WTC11 (cell line): ENCODE results near the gene LAT. TPM values are rescaled to one million over a fixed set of nuclear protein-coding genes. Genes with fewer than 3 reads are reported as not detected.

ENCODE experiments used
- ATAC-seq: fragments of 200-7000 bp; cut with Tn5 transposase; 2 replicates; pipeline ENCODE4 v1.10.0; 2021; ENCODE audit warnings: mild to moderate bottlenecking, moderate library complexity
- CTCF ChIA-PET: fragments of 300-600 bp; sonication (Branson Sonifier 250); formaldehyde crosslinking; loops from one replicate; lab custom pipeline; 2021; ENCODE audit warnings: antibody characterized with exemption; lab: Charles Lee
- POLR2A ChIA-PET: fragments of 350-600 bp; sonication (Branson Sonifier 250); formaldehyde crosslinking; loops from one replicate; lab custom pipeline; 2021; ENCODE audit warnings: antibody characterized with exemption; lab: Charles Lee
- DNase-seq: peaks from one replicate; pipeline ENCODE4 v3.0.0; 2021; ENCODE audit warnings: low spot score
- H3K27ac Mint-ChIP-seq: 2 replicates; pipeline ENCODE4 v1.8.0; 2021; ENCODE audit warnings: mixed read lengths
- H3K27me3 Mint-ChIP-seq: 2 replicates; pipeline ENCODE4 v1.8.0; 2021; ENCODE audit warnings: low read depth, mild to moderate bottlenecking, moderate library complexity, mixed read lengths
- H3K36me3 Mint-ChIP-seq: 2 replicates; pipeline ENCODE4 v1.8.0; 2021; ENCODE audit warnings: mixed read lengths
- H3K4me1 Mint-ChIP-seq: 2 replicates; pipeline ENCODE4 v1.8.0; 2022; ENCODE audit warnings: mixed read lengths
- H3K4me3 Mint-ChIP-seq: 2 replicates; pipeline ENCODE4 v1.8.0; 2021; ENCODE audit warnings: mild to moderate bottlenecking, moderate library complexity, mixed read lengths
- H3K9me3 Mint-ChIP-seq: 2 replicates; pipeline ENCODE4 v1.8.0; 2021; ENCODE audit warnings: mixed read lengths
- ESRRA ChIP-seq: sonication (generic); formaldehyde crosslinking; IDR thresholded peaks from 2 replicates; pipeline ENCODE4 v1.8.1; 2022; ENCODE audit warnings: mild to moderate bottlenecking, missing genetic modification reagents, borderline replicate concordance
- GRHL2 ChIP-seq: fragments of 250-450 bp; sonication (Bioruptor Pico); IDR thresholded peaks from 2 replicates; pipeline ENCODE4 v1.8.0; 2022; ENCODE audit warnings: mild to moderate bottlenecking, moderate library complexity; ENCODE audit not compliant: insufficient replicate concordance, severe bottlenecking
- KAT7 ChIP-seq: sonication (generic); formaldehyde crosslinking; IDR thresholded peaks from 2 replicates; pipeline ENCODE4 v1.8.1; 2023; ENCODE audit warnings: missing genetic modification reagents, mild to moderate bottlenecking, borderline replicate concordance
- MYBL2 ChIP-seq: sonication (generic); formaldehyde crosslinking; IDR thresholded peaks from 2 replicates; pipeline ENCODE4 v1.8.1; 2023; ENCODE audit warnings: mild to moderate bottlenecking, moderate library complexity, missing genetic modification reagents
- NFE2L1 ChIP-seq: sonication (generic); formaldehyde crosslinking; IDR thresholded peaks from 2 replicates; pipeline ENCODE4 v1.8.1; 2023; ENCODE audit warnings: missing genetic modification reagents
- OVOL2 ChIP-seq: fragments of 250-450 bp; sonication (Bioruptor Pico); IDR thresholded peaks from 2 replicates; pipeline ENCODE4 v1.9.0; 2021; ENCODE audit warnings: mild to moderate bottlenecking, borderline replicate concordance
- SP1 ChIP-seq: sonication (generic); formaldehyde crosslinking; conservative IDR thresholded peaks from 2 replicates; pipeline ENCODE4 v1.8.1; 2022; ENCODE audit warnings: missing genetic modification reagents
- TEAD4 ChIP-seq: sonication (generic); formaldehyde crosslinking; IDR thresholded peaks from 2 replicates; pipeline ENCODE4 v1.8.0; 2022; ENCODE audit warnings: mild to moderate bottlenecking, missing genetic modification reagents
- ZNF423 ChIP-seq: fragments of 250-450 bp; sonication (Bioruptor Pico); IDR thresholded peaks from 2 replicates; pipeline ENCODE4 v2.1.2; 2022; ENCODE audit warnings: mild to moderate bottlenecking, moderate library complexity
- total RNA-seq: library from RNA; stranded (reverse); gene quantifications from 3 replicates; pipeline ENCODE4 v1.2.3, GENCODE V29; 2021
- TF ChIP-seq, protein P1 (sequence below): sonication (generic); formaldehyde crosslinking; IDR thresholded peaks from 2 replicates; pipeline ENCODE4 v1.8.1; 2023; ENCODE audit warnings: mild to moderate bottlenecking, missing genetic modification reagents
- TF ChIP-seq, protein P2 (sequence below): sonication (generic); formaldehyde crosslinking; IDR thresholded peaks from 2 replicates; pipeline ENCODE4 v1.8.0; 2022; ENCODE audit warnings: mild to moderate bottlenecking, missing genetic modification reagents
- TF ChIP-seq, protein P3 (sequence below): fragments of 250-450 bp; sonication (Bioruptor Pico); IDR thresholded peaks from 2 replicates; pipeline ENCODE4 v1.8.0; 2021; ENCODE audit warnings: mild to moderate bottlenecking
- TF ChIP-seq, protein P4 (sequence below): sonication (generic); formaldehyde crosslinking; IDR thresholded peaks from 2 replicates; pipeline ENCODE4 v1.8.1; 2023; ENCODE audit warnings: mild to moderate bottlenecking, missing genetic modification reagents
- TF ChIP-seq, protein P5 (sequence below): sonication (generic); formaldehyde crosslinking; IDR thresholded peaks from 2 replicates; pipeline ENCODE4 v1.8.0; 2022; ENCODE audit warnings: mild to moderate bottlenecking, missing genetic modification reagents
- TF ChIP-seq, protein P6 (sequence below): sonication (generic); formaldehyde crosslinking; IDR thresholded peaks from 2 replicates; pipeline ENCODE4 v1.8.1; 2023; ENCODE audit warnings: mild to moderate bottlenecking, missing genetic modification reagents, moderate library complexity
- TF ChIP-seq, protein P7 (sequence below): sonication (generic); formaldehyde crosslinking; IDR thresholded peaks from 2 replicates; pipeline ENCODE4 v1.8.1; 2023; ENCODE audit warnings: mild to moderate bottlenecking, missing genetic modification reagents, borderline replicate concordance

Gene LAT
- total RNA-seq, 1 experiment from 2014 or later, result 5.6 TPM

DNA sequence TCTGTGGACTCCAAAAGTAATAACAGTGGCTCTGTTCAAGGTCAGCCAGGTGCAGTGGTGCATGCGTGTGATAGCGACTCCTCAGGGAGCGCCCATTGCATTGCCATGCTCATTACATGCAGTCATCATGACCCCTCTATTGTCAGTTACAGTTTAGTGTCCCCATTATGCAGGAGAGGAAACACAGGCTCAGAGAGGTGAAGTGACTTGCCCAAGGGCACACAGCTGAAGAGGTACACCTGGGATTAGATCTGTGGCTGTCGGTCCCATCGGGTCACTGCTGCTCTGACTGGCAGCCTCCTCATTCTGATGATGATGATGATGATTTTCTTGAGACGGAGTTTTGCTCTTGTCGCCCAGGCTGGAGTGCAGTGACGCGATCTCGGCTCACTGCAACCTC lies 7.6 kb downstream of the LAT start:
- ATAC-seq, result no peak
- TF ChIP-seq TEAD4 (no peak), ESRRA (no peak), OVOL2 (CRISPR knock-in tag) (no peak), ZNF423 (no peak), SP1 (CRISPR knock-in tag) (no peak), NFE2L1 (CRISPR knock-in tag) (no peak)
- TF ChIP-seq, protein P1, sequence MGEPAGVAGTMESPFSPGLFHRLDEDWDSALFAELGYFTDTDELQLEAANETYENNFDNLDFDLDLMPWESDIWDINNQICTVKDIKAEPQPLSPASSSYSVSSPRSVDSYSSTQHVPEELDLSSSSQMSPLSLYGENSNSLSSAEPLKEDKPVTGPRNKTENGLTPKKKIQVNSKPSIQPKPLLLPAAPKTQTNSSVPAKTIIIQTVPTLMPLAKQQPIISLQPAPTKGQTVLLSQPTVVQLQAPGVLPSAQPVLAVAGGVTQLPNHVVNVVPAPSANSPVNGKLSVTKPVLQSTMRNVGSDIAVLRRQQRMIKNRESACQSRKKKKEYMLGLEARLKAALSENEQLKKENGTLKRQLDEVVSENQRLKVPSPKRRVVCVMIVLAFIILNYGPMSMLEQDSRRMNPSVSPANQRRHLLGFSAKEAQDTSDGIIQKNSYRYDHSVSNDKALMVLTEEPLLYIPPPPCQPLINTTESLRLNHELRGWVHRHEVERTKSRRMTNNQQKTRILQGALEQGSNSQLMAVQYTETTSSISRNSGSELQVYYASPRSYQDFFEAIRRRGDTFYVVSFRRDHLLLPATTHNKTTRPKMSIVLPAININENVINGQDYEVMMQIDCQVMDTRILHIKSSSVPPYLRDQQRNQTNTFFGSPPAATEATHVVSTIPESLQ (CRISPR knock-in tag), result no peak
- TF ChIP-seq, protein P2, sequence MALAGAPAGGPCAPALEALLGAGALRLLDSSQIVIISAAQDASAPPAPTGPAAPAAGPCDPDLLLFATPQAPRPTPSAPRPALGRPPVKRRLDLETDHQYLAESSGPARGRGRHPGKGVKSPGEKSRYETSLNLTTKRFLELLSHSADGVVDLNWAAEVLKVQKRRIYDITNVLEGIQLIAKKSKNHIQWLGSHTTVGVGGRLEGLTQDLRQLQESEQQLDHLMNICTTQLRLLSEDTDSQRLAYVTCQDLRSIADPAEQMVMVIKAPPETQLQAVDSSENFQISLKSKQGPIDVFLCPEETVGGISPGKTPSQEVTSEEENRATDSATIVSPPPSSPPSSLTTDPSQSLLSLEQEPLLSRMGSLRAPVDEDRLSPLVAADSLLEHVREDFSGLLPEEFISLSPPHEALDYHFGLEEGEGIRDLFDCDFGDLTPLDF (CRISPR knock-in tag), result no peak
- TF ChIP-seq, protein P3, sequence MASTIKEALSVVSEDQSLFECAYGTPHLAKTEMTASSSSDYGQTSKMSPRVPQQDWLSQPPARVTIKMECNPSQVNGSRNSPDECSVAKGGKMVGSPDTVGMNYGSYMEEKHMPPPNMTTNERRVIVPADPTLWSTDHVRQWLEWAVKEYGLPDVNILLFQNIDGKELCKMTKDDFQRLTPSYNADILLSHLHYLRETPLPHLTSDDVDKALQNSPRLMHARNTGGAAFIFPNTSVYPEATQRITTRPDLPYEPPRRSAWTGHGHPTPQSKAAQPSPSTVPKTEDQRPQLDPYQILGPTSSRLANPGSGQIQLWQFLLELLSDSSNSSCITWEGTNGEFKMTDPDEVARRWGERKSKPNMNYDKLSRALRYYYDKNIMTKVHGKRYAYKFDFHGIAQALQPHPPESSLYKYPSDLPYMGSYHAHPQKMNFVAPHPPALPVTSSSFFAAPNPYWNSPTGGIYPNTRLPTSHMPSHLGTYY, result no peak
- TF ChIP-seq, protein P4, sequence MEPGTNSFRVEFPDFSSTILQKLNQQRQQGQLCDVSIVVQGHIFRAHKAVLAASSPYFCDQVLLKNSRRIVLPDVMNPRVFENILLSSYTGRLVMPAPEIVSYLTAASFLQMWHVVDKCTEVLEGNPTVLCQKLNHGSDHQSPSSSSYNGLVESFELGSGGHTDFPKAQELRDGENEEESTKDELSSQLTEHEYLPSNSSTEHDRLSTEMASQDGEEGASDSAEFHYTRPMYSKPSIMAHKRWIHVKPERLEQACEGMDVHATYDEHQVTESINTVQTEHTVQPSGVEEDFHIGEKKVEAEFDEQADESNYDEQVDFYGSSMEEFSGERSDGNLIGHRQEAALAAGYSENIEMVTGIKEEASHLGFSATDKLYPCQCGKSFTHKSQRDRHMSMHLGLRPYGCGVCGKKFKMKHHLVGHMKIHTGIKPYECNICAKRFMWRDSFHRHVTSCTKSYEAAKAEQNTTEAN (CRISPR knock-in tag), result no peak
- peaks cover 1% of the 10 kb centered on the region; the same call in 1 of the 2 replicates for H3K9me3 Mint-ChIP-seq
- ChIA-PET CTCF (no interaction called here), POLR2A (no interaction called here)
- H3K27me3 Mint-ChIP-seq, result peaks cover 3% of the 10 kb centered on the region; the same call in 1 of the 2 replicates
- H3K27ac Mint-ChIP-seq, result peak overlapping the region; percentile 65
- no peak overlapping the region for H3K4me3 Mint-ChIP-seq
- H3K36me3 Mint-ChIP-seq, result peaks cover 2% of the 10 kb centered on the region
- H3K4me1 Mint-ChIP-seq, result no peaks in the 10 kb centered on the region
- no peak for DNase-seq

DNA sequence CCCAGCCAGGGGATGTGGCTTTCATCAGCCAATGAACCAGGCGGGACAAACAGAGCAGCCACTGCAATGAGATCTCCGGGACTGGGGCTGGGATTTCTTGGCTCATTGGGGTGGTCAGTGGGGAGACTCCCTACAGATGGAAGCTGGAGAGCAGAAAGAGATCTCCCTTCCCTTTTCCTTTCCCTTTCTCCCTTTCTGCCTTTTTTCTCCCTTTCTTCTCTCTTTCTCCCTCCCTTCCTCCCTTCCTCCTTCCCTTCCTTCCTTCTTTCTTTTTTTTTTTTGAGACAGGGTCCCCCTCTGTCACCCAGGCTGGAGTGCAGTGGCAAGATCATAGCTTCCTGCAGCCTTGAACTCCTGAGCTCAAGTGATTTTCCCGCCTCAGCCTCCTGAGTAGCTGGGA lies 14.0 kb downstream of the LAT start:
- DNase-seq, result no peak
- POLR2A ChIA-PET, result no interaction called here
- TF ChIP-seq, protein P5, sequence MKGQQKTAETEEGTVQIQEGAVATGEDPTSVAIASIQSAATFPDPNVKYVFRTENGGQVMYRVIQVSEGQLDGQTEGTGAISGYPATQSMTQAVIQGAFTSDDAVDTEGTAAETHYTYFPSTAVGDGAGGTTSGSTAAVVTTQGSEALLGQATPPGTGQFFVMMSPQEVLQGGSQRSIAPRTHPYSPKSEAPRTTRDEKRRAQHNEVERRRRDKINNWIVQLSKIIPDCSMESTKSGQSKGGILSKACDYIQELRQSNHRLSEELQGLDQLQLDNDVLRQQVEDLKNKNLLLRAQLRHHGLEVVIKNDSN (CRISPR knock-in tag), result no peak
- TF ChIP-seq KAT7 (CRISPR knock-in tag) (no peak), NFE2L1 (CRISPR knock-in tag) (no peak), GRHL2 (CRISPR knock-in tag) (no peak), MYBL2 (CRISPR knock-in tag) (no peak)
- TF ChIP-seq, protein P6, sequence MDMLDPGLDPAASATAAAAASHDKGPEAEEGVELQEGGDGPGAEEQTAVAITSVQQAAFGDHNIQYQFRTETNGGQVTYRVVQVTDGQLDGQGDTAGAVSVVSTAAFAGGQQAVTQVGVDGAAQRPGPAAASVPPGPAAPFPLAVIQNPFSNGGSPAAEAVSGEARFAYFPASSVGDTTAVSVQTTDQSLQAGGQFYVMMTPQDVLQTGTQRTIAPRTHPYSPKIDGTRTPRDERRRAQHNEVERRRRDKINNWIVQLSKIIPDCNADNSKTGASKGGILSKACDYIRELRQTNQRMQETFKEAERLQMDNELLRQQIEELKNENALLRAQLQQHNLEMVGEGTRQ (CRISPR knock-in tag), result no peak
- TF ChIP-seq, protein P7, sequence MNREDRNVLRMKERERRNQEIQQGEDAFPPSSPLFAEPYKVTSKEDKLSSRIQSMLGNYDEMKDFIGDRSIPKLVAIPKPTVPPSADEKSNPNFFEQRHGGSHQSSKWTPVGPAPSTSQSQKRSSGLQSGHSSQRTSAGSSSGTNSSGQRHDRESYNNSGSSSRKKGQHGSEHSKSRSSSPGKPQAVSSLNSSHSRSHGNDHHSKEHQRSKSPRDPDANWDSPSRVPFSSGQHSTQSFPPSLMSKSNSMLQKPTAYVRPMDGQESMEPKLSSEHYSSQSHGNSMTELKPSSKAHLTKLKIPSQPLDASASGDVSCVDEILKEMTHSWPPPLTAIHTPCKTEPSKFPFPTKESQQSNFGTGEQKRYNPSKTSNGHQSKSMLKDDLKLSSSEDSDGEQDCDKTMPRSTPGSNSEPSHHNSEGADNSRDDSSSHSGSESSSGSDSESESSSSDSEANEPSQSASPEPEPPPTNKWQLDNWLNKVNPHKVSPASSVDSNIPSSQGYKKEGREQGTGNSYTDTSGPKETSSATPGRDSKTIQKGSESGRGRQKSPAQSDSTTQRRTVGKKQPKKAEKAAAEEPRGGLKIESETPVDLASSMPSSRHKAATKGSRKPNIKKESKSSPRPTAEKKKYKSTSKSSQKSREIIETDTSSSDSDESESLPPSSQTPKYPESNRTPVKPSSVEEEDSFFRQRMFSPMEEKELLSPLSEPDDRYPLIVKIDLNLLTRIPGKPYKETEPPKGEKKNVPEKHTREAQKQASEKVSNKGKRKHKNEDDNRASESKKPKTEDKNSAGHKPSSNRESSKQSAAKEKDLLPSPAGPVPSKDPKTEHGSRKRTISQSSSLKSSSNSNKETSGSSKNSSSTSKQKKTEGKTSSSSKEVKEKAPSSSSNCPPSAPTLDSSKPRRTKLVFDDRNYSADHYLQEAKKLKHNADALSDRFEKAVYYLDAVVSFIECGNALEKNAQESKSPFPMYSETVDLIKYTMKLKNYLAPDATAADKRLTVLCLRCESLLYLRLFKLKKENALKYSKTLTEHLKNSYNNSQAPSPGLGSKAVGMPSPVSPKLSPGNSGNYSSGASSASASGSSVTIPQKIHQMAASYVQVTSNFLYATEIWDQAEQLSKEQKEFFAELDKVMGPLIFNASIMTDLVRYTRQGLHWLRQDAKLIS (CRISPR knock-in tag), result no peak

More for the DNA sequence above, 14.0 kb downstream of the LAT start:
- no peaks in the 10 kb centered on the region for H3K9me3 Mint-ChIP-seq
- H3K36me3 Mint-ChIP-seq, result no peaks in the 10 kb centered on the region
- CTCF ChIA-PET, result interaction anchor here (1.8 kb wide), 1 partner anchor 21 kb away, joined by 8 read pairs; no protein-coding TSS in a partner anchor
- no peak for ATAC-seq
- no peaks in the 10 kb centered on the region for H3K4me1 Mint-ChIP-seq
- H3K27me3 Mint-ChIP-seq, result peaks cover 12% of the 10 kb centered on the region; the same call in 1 of the 2 replicates
- H3K27ac Mint-ChIP-seq, result no peak overlapping the region
- H3K4me3 Mint-ChIP-seq, result no peak overlapping the region
